ENCODE data around the gene MAGI1.

DNA sequence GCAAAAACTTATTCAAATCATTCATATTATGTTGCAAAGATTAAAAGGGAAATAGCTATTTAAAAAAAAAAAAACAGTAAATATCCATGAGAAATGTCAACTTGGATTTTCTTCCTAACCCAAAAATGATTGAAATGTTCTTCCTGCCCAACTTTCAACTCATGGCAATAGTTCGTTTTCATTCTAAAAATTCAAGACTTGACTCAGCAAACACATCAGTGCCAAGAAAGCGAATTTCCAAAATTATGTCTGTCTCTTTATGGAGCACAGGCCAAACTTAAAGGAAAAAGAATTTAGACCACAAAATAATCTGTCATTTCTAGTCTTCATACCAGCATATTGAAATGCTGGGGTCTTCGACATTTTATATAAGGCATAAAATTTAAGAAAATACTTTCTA lies 63.7 kb downstream of the MAGI1 start:
- no peak for TF ChIP-seq POLR2A (IDR thresholded peaks at IDR 0.05)
- TF ChIP-seq, protein P1, sequence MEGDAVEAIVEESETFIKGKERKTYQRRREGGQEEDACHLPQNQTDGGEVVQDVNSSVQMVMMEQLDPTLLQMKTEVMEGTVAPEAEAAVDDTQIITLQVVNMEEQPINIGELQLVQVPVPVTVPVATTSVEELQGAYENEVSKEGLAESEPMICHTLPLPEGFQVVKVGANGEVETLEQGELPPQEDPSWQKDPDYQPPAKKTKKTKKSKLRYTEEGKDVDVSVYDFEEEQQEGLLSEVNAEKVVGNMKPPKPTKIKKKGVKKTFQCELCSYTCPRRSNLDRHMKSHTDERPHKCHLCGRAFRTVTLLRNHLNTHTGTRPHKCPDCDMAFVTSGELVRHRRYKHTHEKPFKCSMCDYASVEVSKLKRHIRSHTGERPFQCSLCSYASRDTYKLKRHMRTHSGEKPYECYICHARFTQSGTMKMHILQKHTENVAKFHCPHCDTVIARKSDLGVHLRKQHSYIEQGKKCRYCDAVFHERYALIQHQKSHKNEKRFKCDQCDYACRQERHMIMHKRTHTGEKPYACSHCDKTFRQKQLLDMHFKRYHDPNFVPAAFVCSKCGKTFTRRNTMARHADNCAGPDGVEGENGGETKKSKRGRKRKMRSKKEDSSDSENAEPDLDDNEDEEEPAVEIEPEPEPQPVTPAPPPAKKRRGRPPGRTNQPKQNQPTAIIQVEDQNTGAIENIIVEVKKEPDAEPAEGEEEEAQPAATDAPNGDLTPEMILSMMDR (IDR thresholded peaks at IDR 0.05), result no peak
